GM12878 (cell line): ENCODE measurements around the gene APOA5. TPM values are rescaled to one million over a fixed set of nuclear protein-coding genes. Genes with fewer than 3 reads are reported as not detected.

Experiments
- ATAC-seq: fragments of 200-7000 bp; cut with Tn5 transposase; 3 replicates; pipeline ENCODE4 v1.9.1; 2020; ENCODE audit warnings: mild to moderate bottlenecking, moderate library complexity
- BruUV-seq: library from RNA; stranded (reverse); fragments of 400-500 nt; replicated peaks from 2 replicates; lab custom pipeline; 2021; lab: Mats Ljungman, UMichigan
- CTCF ChIA-PET: fragments of 300-600 bp; sonication (Branson Sonifier 250); formaldehyde crosslinking; extraction: SDS; loops from one replicate; lab custom pipeline; 2021; ENCODE audit warnings: inconsistent platforms; lab: Yijun Ruan, JAX
- POLR2A ChIA-PET: fragments of 350-600 bp; formaldehyde crosslinking; extraction: SDS; loops from one replicate; lab custom pipeline; 2021; ENCODE audit warnings: inconsistent platforms; lab: Charles Lee
- RAD21 ChIA-PET: fragments of 300-600 bp; sonication (Branson Sonifier 250); formaldehyde crosslinking; loops from one replicate; lab custom pipeline; 2023; ENCODE audit warnings: antibody characterized with exemption; ENCODE audit not compliant: unreplicated experiment; lab: Charles Lee
- SMC1A ChIA-PET: fragments of 300-600 bp; sonication (Branson Sonifier 250); formaldehyde crosslinking; loops from one replicate; lab custom pipeline; 2023; ENCODE audit not compliant: unreplicated experiment, uncharacterized antibody; lab: Charles Lee
- DNase-seq: peaks from one replicate; pipeline ENCODE4 v3.0.0-alpha.2; 2011; ENCODE audit warnings: low read depth, low spot score
- FAIRE-seq: peaks from 3 replicates; lab custom pipeline; 2011; peaks lifted over from hg19 to GRCh38; lab: Jason Lieb, UNC
- H2AFZ ChIP-seq: 2 replicates; pipeline ENCODE4 v1.6.0; 2011; ENCODE audit warnings: low read depth, low read length, control low read depth; ENCODE audit not compliant: control insufficient read depth
- H3K27ac ChIP-seq: 2 replicates; pipeline ENCODE4 v1.5.1; 2011; ENCODE audit warnings: control low read depth; ENCODE audit not compliant: control insufficient read depth, insufficient read depth
- H3K27me3 ChIP-seq, 2 experiments: replicated peaks in 1 of 2; 2 replicates each; pipeline versions ENCODE4 v1.6.0 to v1.6.1; 2011; ENCODE audit warnings: low read length in 1 of 2; ENCODE audit not compliant: control insufficient read depth in 2 of 2, insufficient read depth in 2 of 2
- H3K36me3 ChIP-seq, 2 experiments: 2 replicates each; pipeline ENCODE4 v1.5.1; 2011; ENCODE audit warnings: low read length in 1 of 2; ENCODE audit not compliant: control insufficient read depth in 2 of 2, insufficient read depth in 2 of 2
- H3K4me1 ChIP-seq: 2 replicates; pipeline ENCODE4 v1.6.1; 2011; ENCODE audit warnings: mild to moderate bottlenecking, low read length, moderate library complexity, mixed read lengths; ENCODE audit not compliant: control insufficient read depth, insufficient read depth
- H3K4me2 ChIP-seq: 2 replicates; pipeline ENCODE4 v1.6.0; 2011; ENCODE audit warnings: control low read depth; ENCODE audit not compliant: control insufficient read depth, insufficient read depth
- H3K4me3 ChIP-seq: fragments of 200-600 bp; sonication (generic); 2 replicates; pipeline ENCODE4 v1.5.1; 2016
- H3K79me2 ChIP-seq: 2 replicates; pipeline ENCODE4 v1.6.0; 2011; ENCODE audit warnings: low read length; ENCODE audit not compliant: control insufficient read depth, insufficient read depth
- H3K9ac ChIP-seq: 2 replicates; pipeline ENCODE4 v1.8.0; 2011; ENCODE audit warnings: low read length, control low read depth, mixed read lengths; ENCODE audit not compliant: control insufficient read depth, insufficient read depth
- H3K9me3 ChIP-seq: replicated peaks from 3 replicates; pipeline ENCODE4 v1.5.1; 2011; ENCODE audit warnings: mild to moderate bottlenecking, low read length; ENCODE audit not compliant: control insufficient read depth, insufficient read depth
- H4K20me1 ChIP-seq: 2 replicates; pipeline ENCODE4 v1.6.0; 2011; ENCODE audit not compliant: control insufficient read depth, insufficient read depth
- HDAC2 ChIP-seq: fragments of 200-600 bp; sonication (generic); IDR thresholded peaks from 2 replicates; pipeline ENCODE4 v1.6.1; 2017
- IKZF1 ChIP-seq: fragments of 450-650 bp; conservative IDR thresholded peaks from 2 replicates; pipeline ENCODE4 v1.6.1; 2017; ENCODE audit warnings: antibody characterized with exemption, mild to moderate bottlenecking
- NBN ChIP-seq: fragments of 450-650 bp; IDR thresholded peaks from 2 replicates; pipeline ENCODE4 v1.6.1; 2016
- NFIC ChIP-seq: IDR thresholded peaks from 2 replicates; pipeline ENCODE4 v1.6.1; 2012; ENCODE audit warnings: low read depth, mild to moderate bottlenecking, inconsistent platforms, low read length, moderate library complexity
- PAX5 ChIP-seq: IDR thresholded peaks from 2 replicates; pipeline ENCODE4 v1.6.1; 2011; ENCODE audit warnings: low read depth, low read length, borderline replicate concordance
- PAX8 ChIP-seq: fragments of 450-650 bp; IDR thresholded peaks from 2 replicates; pipeline ENCODE4 v1.6.1; 2017; ENCODE audit warnings: mild to moderate bottlenecking, moderate library complexity
- POLR2AphosphoS2 ChIP-seq: IDR thresholded peaks from 2 replicates; pipeline ENCODE4 v1.6.1; 2011; ENCODE audit warnings: low read depth, mild to moderate bottlenecking, low read length, improper control_type of control experiment, moderate library complexity
- RFX5 ChIP-seq: IDR thresholded peaks from 2 replicates; pipeline ENCODE4 v1.6.1; 2011; ENCODE audit warnings: low read depth, low read length, improper control_type of control experiment
- SMAD1 ChIP-seq: fragments of 450-650 bp; IDR thresholded peaks from 2 replicates; pipeline ENCODE4 v1.6.1; 2018; ENCODE audit warnings: mild to moderate bottlenecking, low read depth; ENCODE audit not compliant: partially characterized antibody
- WGBS: methylation state at CpG from one replicate; pipeline ENCODE4 v1.1.6; 2016; ENCODE audit warnings: low lambda C conversion rate; ENCODE audit not compliant: insufficient replicate concordance, insufficient coverage; ENCODE audit errors: missing lambda C conversion rate; 5-methylcytosine and 5-hydroxymethylcytosine counted together
- in situ Hi-C: fragments of 300-500 bp; cut with MboI; formaldehyde crosslinking; loops from 9 replicates; pipeline ENCODE4 v1.14.3; 2018; ENCODE audit warnings: mixed read lengths
- intact Hi-C: fragments of 100-400 bp; cut with micrococcal nuclease; formaldehyde crosslinking; loops from one replicate; pipeline ENCODE4 v1.14.2; 2022; ENCODE audit not compliant: unreplicated experiment
- polyA plus RNA-seq, 11 experiments: library from polyadenylated mRNA; depleted of rRNA in 4 of 11; unstranded in 6 of 11; stranded (reverse) in 5 of 11; fragments of >200 nt; fragmentation: Nextera tagmentation in 4 of 11; fragmentation: Illumina TruSeq in 1 of 11; extraction: Ambion mirVana in 4 of 11; extraction: Trizol in 1 of 11; gene quantifications; 1 replicate in 1 of 11; 2 replicates in 10 of 11; pipeline versions ENCODE4 v1.2.1 to v1.2.3, GENCODE V29; 2011 to 2016; ENCODE audit warnings: inconsistent platforms in 2 of 11, missing spikeins in 2 of 11, low read depth in 1 of 11
- total RNA-seq, 4 experiments: library from RNA; depleted of rRNA in 3 of 4; stranded (reverse); fragments of >200 nt in 3 of 4; fragmentation: Illumina TruSeq in 1 of 4; extraction: Trizol in 1 of 4; gene quantifications; 2 replicates each; pipeline versions ENCODE4 v1.2.1 to v1.2.3, GENCODE V29; 2013 to 2021

APOA5 gene
- total and polyA plus RNA-seq, 10 of the 15 experiments (the other 5 are each of a cell fraction or from before 2014, with no cell fraction given) = 0.15 TPM; not detected in 9

DNA sequence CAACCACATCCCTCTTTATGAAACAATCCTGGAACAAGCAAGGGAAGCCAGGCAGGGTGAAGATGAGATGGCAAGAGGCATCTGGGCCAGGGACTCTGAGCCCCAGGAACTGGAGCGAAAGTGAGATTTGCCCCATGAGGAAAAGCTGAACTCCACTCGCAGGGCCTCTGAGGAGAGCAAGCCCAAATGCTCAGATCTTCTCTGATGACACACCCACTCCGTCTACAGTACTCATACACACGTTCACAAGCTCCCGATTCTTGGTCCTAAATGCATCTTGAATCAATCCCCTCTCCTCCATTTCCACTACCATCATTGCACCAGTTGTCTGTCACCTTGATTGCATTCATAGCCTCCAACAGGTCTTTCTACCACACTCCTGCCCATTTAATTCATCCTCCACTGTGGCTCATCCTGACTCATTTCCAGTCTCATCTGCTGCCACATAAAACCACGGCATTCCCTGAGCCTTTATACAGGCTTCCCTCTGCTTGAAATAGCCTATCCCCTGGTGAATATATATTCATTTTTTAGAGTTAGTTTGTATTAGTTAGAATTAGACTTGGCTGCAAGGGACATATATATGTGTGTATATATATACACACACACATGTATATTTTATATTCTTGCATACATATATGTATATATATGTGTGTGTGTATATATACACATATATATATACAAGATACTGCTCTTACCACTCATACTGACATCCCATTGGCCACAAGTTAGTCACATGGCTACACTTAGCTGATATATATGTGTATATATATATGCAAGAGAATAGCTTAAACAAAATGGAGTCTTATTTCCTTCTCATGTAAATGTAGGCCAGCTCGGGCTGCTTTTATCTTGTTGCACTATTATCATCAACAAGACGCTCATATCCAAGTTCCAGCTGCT lies 1.4 kb upstream of the APOA5 start:
- Histone ChIP-seq H2AFZ (no peak overlapping the region), H4K20me1 (no peaks in the 10 kb centered on the region), H3K4me2 (no peak overlapping the region), H3K27ac (no peak overlapping the region), H3K4me3 (no peak overlapping the region), H3K36me3 (no peaks in the 10 kb centered on the region), H3K4me1 (peaks cover 9% of the 10 kb centered on the region)
- ChIA-PET POLR2A (interaction anchor here (0.9 kb wide), 1 partner anchor 18 kb away, joined by 4 read pairs; no protein-coding TSS in a partner anchor), SMC1A (interaction anchor here (0.6 to 5.1 kb wide), 6 partner anchors 12 to 437 kb away, joined by 3 to 42 read pairs (median 4); no protein-coding TSS in a partner anchor)
- ATAC-seq = no peak
- intact Hi-C loops (loop anchor here (5.0 kb wide), 1 partner anchor 434 kb away; no protein-coding TSS in a partner anchor), in situ Hi-C loops (no loop called here)
- no peak for FAIRE-seq
- TF ChIP-seq PAX8 (no peak), NBN (no peak), SMAD1 (no peak), HDAC2 (no peak), NFIC (no peak), PAX5 (no peak), IKZF1 (no peak), RFX5 (no peak), POLR2AphosphoS2 (no peak)
- TF ChIP-seq, all 136 proteins: peak for 0
- RAD21 ChIA-PET = interaction anchor here (0.8 to 3.5 kb wide), 4 partner anchors 42 to 313 kb away, joined by 3 to 56 read pairs (median 8); partner anchors contain the start of gene APOA1
- no peak for DNase-seq
- Histone ChIP-seq H3K27me3 (no peaks in the 10 kb centered on the region), H3K79me2 (no peaks in the 10 kb centered on the region; the same call in 1 of the 2 replicates), H3K9me3 (no peaks in the 10 kb centered on the region), H3K9ac (no peak overlapping the region)
- 54% methylated on average over 8 of the region's 8 CpGs for WGBS
- CTCF ChIA-PET = interaction anchor here (0.6 to 10.9 kb wide), 12 partner anchors 10 to 433 kb away, joined by 3 to 183 read pairs (median 4); partner anchors contain the start of gene APOA1
- no TSS peak for BruUV-seq
